K562 (cell line): ENCODE measurements around the gene VAC14. TPM values are rescaled to one million over a fixed set of nuclear protein-coding genes. Genes with fewer than 3 reads are reported as not detected.

ENCODE experiments used
- ATAC-seq: fragments of 200-7000 bp; cut with Tn5 transposase; 3 replicates; pipeline ENCODE4 v1.9.1; 2020; ENCODE audit warnings: moderate library complexity
- BruUV-seq: library from RNA; stranded (reverse); fragments of 400-500 nt; replicated peaks from 2 replicates; lab custom pipeline; 2021; lab: Mats Ljungman, UMichigan
- CTCF ChIA-PET: fragments of 300-600 bp; formaldehyde crosslinking; extraction: SDS; loops from one replicate; lab custom pipeline; 2021; ENCODE audit warnings: low intra/inter-chr PET ratio; lab: Yijun Ruan, JAX
- POLR2A ChIA-PET: fragments of 300-600, 350-650 bp; sonication (Branson Sonifier 250); formaldehyde crosslinking; extraction: SDS; loops from one replicate; lab custom pipeline; 2021; ENCODE audit warnings: antibody characterized with exemption, inconsistent platforms; lab: Yijun Ruan, JAX
- DNase-seq, 4 experiments: peaks; one replicate each; pipeline versions ENCODE4 v3.0.0 to v3.0.0-alpha.2; 2011 to 2018; ENCODE audit warnings: low spot score in 3 of 4, mixed read lengths in 3 of 4; ENCODE audit errors: extremely low read depth in 1 of 4
- FAIRE-seq: peaks from 2 replicates; lab custom pipeline; 2011; peaks lifted over from hg19 to GRCh38; lab: Jason Lieb, UNC
- H2AFZ ChIP-seq: 2 replicates; pipeline ENCODE4 v1.6.0; 2011; ENCODE audit warnings: low read depth, low read length, control low read depth, inconsistent platforms
- H3K27ac ChIP-seq: fragments of 200-600 bp; 3 replicates; pipeline ENCODE4 v1.8.0; 2011; ENCODE audit warnings: low read depth, mild to moderate bottlenecking, control low read depth, inconsistent platforms, low read length, moderate library complexity, mixed read lengths; ENCODE audit errors: extremely low read depth
- H3K27me3 ChIP-seq, 2 experiments: fragments of 300-600 bp in 1 of 2; 2 replicates in 1 of 2; 3 replicates in 1 of 2; pipeline versions ENCODE4 v1.6.0 to v1.8.0; 2011; ENCODE audit warnings: inconsistent platforms in 2 of 2, low read length in 2 of 2, mild to moderate bottlenecking in 1 of 2, mixed read lengths in 1 of 2, moderate library complexity in 1 of 2; ENCODE audit not compliant: control insufficient read depth in 2 of 2, insufficient read depth in 2 of 2
- H3K36me3 ChIP-seq: fragments of 300-600 bp; 3 replicates; pipeline ENCODE4 v1.8.0; 2011; ENCODE audit warnings: mild to moderate bottlenecking, low read length, inconsistent platforms; ENCODE audit not compliant: control insufficient read depth, insufficient read depth
- H3K4me1 ChIP-seq, 2 experiments: fragments of 200-600 bp in 1 of 2; replicated peaks in 1 of 2; 2 replicates in 1 of 2; 3 replicates in 1 of 2; pipeline versions ENCODE4 v1.5.1 to v1.8.0; 2011; ENCODE audit warnings: inconsistent platforms in 2 of 2, low read length in 2 of 2, mild to moderate bottlenecking in 1 of 2, mixed read lengths in 1 of 2, moderate library complexity in 1 of 2; ENCODE audit not compliant: control insufficient read depth in 2 of 2, insufficient read depth in 2 of 2
- H3K4me2 ChIP-seq: 2 replicates; pipeline ENCODE4 v1.6.1; 2011; ENCODE audit warnings: low read length, control low read depth, inconsistent platforms, mixed read lengths; ENCODE audit not compliant: insufficient read depth
- H3K4me3 ChIP-seq: fragments of 200-600 bp; sonication (generic), shearing (Covaris generic); 2 replicates; pipeline ENCODE4 v1.5.1; 2016; ENCODE audit warnings: control low read depth, inconsistent platforms
- H3K79me2 ChIP-seq: fragments of 200-600 bp; 3 replicates; pipeline ENCODE4 v1.8.0; 2011; ENCODE audit warnings: low read length, inconsistent platforms; ENCODE audit not compliant: control insufficient read depth, insufficient read depth
- H3K9ac ChIP-seq, 2 experiments: 2 replicates each; pipeline versions ENCODE4 v1.6.0 to v1.6.1; 2011; ENCODE audit warnings: low read depth in 2 of 2, low read length in 2 of 2, control low read depth in 1 of 2, inconsistent platforms in 1 of 2, mild to moderate bottlenecking in 1 of 2, mixed read lengths in 1 of 2; ENCODE audit not compliant: insufficient read depth in 1 of 2
- H3K9me1 ChIP-seq: one replicate; pipeline ENCODE4 v1.6.0; 2011; ENCODE audit warnings: inconsistent platforms, mild to moderate bottlenecking, low read length, moderate library complexity; ENCODE audit not compliant: control insufficient read depth, insufficient read depth
- H3K9me3 ChIP-seq: replicated peaks from 2 replicates; pipeline ENCODE4 v1.5.1; 2011; ENCODE audit warnings: low read depth, low read length, inconsistent platforms; ENCODE audit not compliant: control insufficient read depth, insufficient read depth
- H4K20me1 ChIP-seq: replicated peaks from 2 replicates; pipeline ENCODE4 v1.6.1; 2011; ENCODE audit warnings: low read length, inconsistent platforms, mixed read lengths; ENCODE audit not compliant: control insufficient read depth, insufficient read depth
- ADNP ChIP-seq: fragments of 200-800 bp; sonication (Bioruptor generic); IDR thresholded peaks from 2 replicates; pipeline ENCODE4 v1.6.1; 2016; ENCODE audit warnings: missing genetic modification characterization, missing compliant biosample characterization
- ARHGAP35 ChIP-seq: fragments of 450-650 bp; IDR thresholded peaks from 2 replicates; pipeline ENCODE4 v1.6.1; 2018; ENCODE audit not compliant: partially characterized antibody
- BDP1 ChIP-seq: IDR thresholded peaks from 3 replicates; pipeline ENCODE4 v1.6.1; 2011; ENCODE audit not compliant: insufficient read length, insufficient read depth
- BHLHE40 ChIP-seq: IDR thresholded peaks from 2 replicates; pipeline ENCODE4 v1.6.1; 2011; ENCODE audit warnings: low read length, improper control_type of control experiment
- ESRRA ChIP-seq: fragments of 450-650 bp; IDR thresholded peaks from 2 replicates; pipeline ENCODE4 v1.6.1; 2014; ENCODE audit warnings: low read depth, mild to moderate bottlenecking, moderate library complexity, borderline replicate concordance
- JUN ChIP-seq, 2 experiments: sonication (generic) in 1 of 2; formaldehyde crosslinking in 1 of 2; IDR thresholded peaks; 2 replicates each; pipeline versions ENCODE4 v1.6.1 to v1.8.0; 2012 to 2022; ENCODE audit warnings: borderline replicate concordance in 2 of 2, mild to moderate bottlenecking in 2 of 2, improper control_type of control experiment in 1 of 2, low read depth in 1 of 2, low read length in 1 of 2, missing genetic modification reagents in 1 of 2
- MEF2D ChIP-seq: conservative IDR thresholded peaks from 2 replicates; pipeline ENCODE4 v1.6.1; 2016; ENCODE audit warnings: low read depth, missing genetic modification characterization, missing compliant biosample characterization
- NFIC ChIP-seq: fragments of 450-650 bp; IDR thresholded peaks from 2 replicates; pipeline ENCODE4 v1.6.1; 2017; ENCODE audit warnings: mild to moderate bottlenecking, inconsistent platforms
- NFRKB ChIP-seq: fragments of 450-650 bp; IDR thresholded peaks from 2 replicates; pipeline ENCODE4 v1.6.1; 2016; ENCODE audit warnings: low read depth
- NR4A1 ChIP-seq, 2 experiments: fragments of 250-450 bp in 1 of 2; fragments of 450-650 bp in 1 of 2; sonication (Bioruptor Pico) in 1 of 2; IDR thresholded peaks; 2 replicates each; pipeline versions ENCODE4 v1.4.0 to v1.6.1; 2016 to 2020; ENCODE audit warnings: mild to moderate bottlenecking in 2 of 2, missing compliant biosample characterization in 1 of 2, missing genetic modification characterization in 1 of 2, moderate library complexity in 1 of 2
- RAD21 ChIP-seq, 2 experiments: fragments of 250-450 bp in 1 of 2; fragments of 450-650 bp in 1 of 2; sonication (Bioruptor Pico) in 1 of 2; formaldehyde crosslinking in 1 of 2; IDR thresholded peaks in 1 of 2; conservative IDR thresholded peaks in 1 of 2; 2 replicates each; pipeline versions ENCODE4 v1.4.0 to v1.8.0; 2020 to 2022; ENCODE audit warnings: mild to moderate bottlenecking in 2 of 2, moderate library complexity in 1 of 2
- ZKSCAN1 ChIP-seq: fragments of 150-350 bp; IDR thresholded peaks from 2 replicates; pipeline ENCODE4 v1.6.1; 2016; ENCODE audit warnings: low read depth, low read length
- ZNF143 ChIP-seq: sonication (generic); formaldehyde crosslinking; IDR thresholded peaks from 2 replicates; pipeline ENCODE4 v1.9.0; 2022; ENCODE audit warnings: mild to moderate bottlenecking, missing genetic modification reagents
- ZNF274 ChIP-seq: IDR thresholded peaks from 2 replicates; pipeline ENCODE4 v1.6.1; 2011; ENCODE audit warnings: low read depth, mild to moderate bottlenecking, low read length, moderate library complexity, borderline replicate concordance
- ZNF324 ChIP-seq: fragments of 250-450 bp; sonication (Bioruptor Pico); IDR thresholded peaks from 2 replicates; pipeline ENCODE4 v1.4.0; 2020; ENCODE audit warnings: mild to moderate bottlenecking
- WGBS: fragments of 100-300 bp; shearing (Covaris generic); methylation state at CpG from one replicate; pipeline ENCODE4 v1.1.6; 2016; ENCODE audit warnings: low coverage, mixed read lengths; ENCODE audit not compliant: insufficient coverage; ENCODE audit errors: missing lambda C conversion rate; 5-methylcytosine and 5-hydroxymethylcytosine counted together
- in situ Hi-C: fragments of 300-500 bp; cut with MboI; formaldehyde crosslinking; loops from 4 replicates; pipeline ENCODE4 v1.15.0; 2018; ENCODE audit warnings: inconsistent platforms, mixed read lengths
- intact Hi-C: fragments of 100-400 bp; cut with micrococcal nuclease; formaldehyde crosslinking; loops from 2 replicates; pipeline ENCODE4 v1.14.2; 2022
- polyA plus RNA-seq, 8 experiments: library from polyadenylated mRNA; depleted of rRNA in 4 of 8; stranded (reverse) in 5 of 8; unstranded in 3 of 8; fragments of >200 nt; fragmentation: Nextera tagmentation in 2 of 8; fragmentation: Illumina TruSeq in 1 of 8; extraction: Ambion mirVana in 2 of 8; extraction: Trizol in 1 of 8; gene quantifications; 2 replicates each; pipeline versions ENCODE4 v1.2.1 to v1.2.3, GENCODE V29; 2011 to 2014; ENCODE audit warnings: inconsistent platforms in 1 of 8, missing spikeins in 1 of 8
- total RNA-seq, 7 experiments: library from RNA; depleted of rRNA in 6 of 7; stranded (reverse); fragments of >200 nt in 6 of 7; fragmentation: Illumina TruSeq in 2 of 7; extraction: Trizol in 2 of 7; gene quantifications; 2 replicates each; pipeline versions ENCODE4 v1.2.1 to v1.2.3, GENCODE V29; 2011 to 2021; ENCODE audit warnings: low replicate concordance in 1 of 7

The VAC14 gene
- total and polyA plus RNA-seq, 9 of the 15 experiments (the other 6 are each of a cell fraction or from before 2014, with no cell fraction given) = 1.3 to 41.6 (median 26.6) TPM

- Histone ChIP-seq H3K4me1 (peaks cover 2 to 11% of the 10 kb centered on the region in 2 experiments; a peak in 3 of 5 replicates), H2AFZ (no peak overlapping the region), H4K20me1 (no peaks in the 10 kb centered on the region), H3K36me3 (peaks cover 5% of the 10 kb centered on the region; the same call in 1 of the 3 replicates), H3K9me3 (no peaks in the 10 kb centered on the region), H3K9ac (peak overlapping the region in 1 of 2 experiments; percentile 69; a peak in 2 of 4 replicates), H3K27ac (no peak overlapping the region), H3K4me3 (no peak overlapping the region), H3K9me1 (peaks cover 3% of the 10 kb centered on the region), H3K4me2 (no peak overlapping the region), H3K79me2 (no peaks in the 10 kb centered on the region), H3K27me3 (no peaks in the 10 kb centered on the region)
- 82% methylated on average over 23 of the region's 23 CpGs for WGBS
- CTCF ChIA-PET = no interaction called here
- intact Hi-C loops (no loop called here), in situ Hi-C loops (no loop called here)
- FAIRE-seq (no peak), ATAC-seq (peak; percentile 64), DNase-seq (peak in 2 of 4 experiments; percentile 24 to 29)
- POLR2A ChIA-PET = interaction anchor here (0.6 to 1.4 kb wide), 3 partner anchors 12 to 28 kb away, joined by 3 to 4 read pairs (median 3); no protein-coding TSS in a partner anchor
- no TSS peak for BruUV-seq
- TF ChIP-seq BHLHE40 = peak; percentile 69
- TF ChIP-seq ZNF324 (CRISPR knock-in tag) = no peak
- TF ChIP-seq BDP1 = no peak
- TF ChIP-seq RAD21 (CRISPR knock-in tag; conservative IDR thresholded peaks at IDR 0.05 in 1 of 2, IDR thresholded peaks at IDR 0.05 in 1 of 2) = no peak
- TF ChIP-seq NR4A1 (CRISPR knock-in tag; IDR thresholded peaks at IDR 0.05) = no peak
- no peak for TF ChIP-seq NR4A1 (tag; IDR thresholded peaks at IDR 0.05)
- TF ChIP-seq ADNP = no peak
- no peak for TF ChIP-seq NFRKB
- TF ChIP-seq MEF2D = no peak
- no peak for TF ChIP-seq ZNF274
- TF ChIP-seq ZKSCAN1 = no peak
- TF ChIP-seq ARHGAP35 = no peak
- no peak for TF ChIP-seq ZNF143 (CRISPR knock-in tag)
- peak; percentile 67 for TF ChIP-seq NFIC
- no peak for TF ChIP-seq ESRRA
- no peak for TF ChIP-seq JUN (IDR thresholded peaks at IDR 0.05; ENCODE audit: borderline replicate concordance, low read depth, low read length)
- TF ChIP-seq JUN (CRISPR knock-in tag; IDR thresholded peaks at IDR 0.05; ENCODE audit: borderline replicate concordance) = no peak
Observed at GRCh38 chr16:70715055-70715858, 85.7 kb downstream of the VAC14 start.
